Measurements from ENCODE around the gene NMB.
"Not testable (repeated sequence)": the region's sequence is repeated elsewhere in the genome, so short reads cannot be mapped to it uniquely, and the experiment has no call there.

Gene NMB

DNA sequence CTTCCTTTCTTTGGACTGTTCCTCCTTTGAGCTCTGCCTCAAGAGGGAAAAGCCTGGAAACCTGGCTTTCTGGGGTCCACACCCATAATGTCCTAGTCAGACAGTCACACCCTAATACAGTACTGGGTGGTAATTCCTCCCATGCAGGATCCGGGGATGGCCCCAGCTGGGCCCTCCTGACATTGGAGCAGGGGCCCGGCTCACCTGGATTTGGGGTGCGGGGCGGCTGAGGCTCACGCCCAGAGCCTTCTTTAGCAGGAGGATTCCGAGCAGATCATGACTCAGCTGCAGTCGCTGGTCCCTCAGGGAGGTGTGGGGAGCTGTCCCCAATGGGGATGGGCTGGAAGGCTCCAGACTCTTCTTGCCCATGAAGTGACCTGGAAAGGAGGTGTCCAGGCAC lies 1.0 kb downstream of the NMB start:
- DNase-seq (ENCODE audit: low read depth in 2 of 2, low spot score in 1 of 2): no peak

DNA sequence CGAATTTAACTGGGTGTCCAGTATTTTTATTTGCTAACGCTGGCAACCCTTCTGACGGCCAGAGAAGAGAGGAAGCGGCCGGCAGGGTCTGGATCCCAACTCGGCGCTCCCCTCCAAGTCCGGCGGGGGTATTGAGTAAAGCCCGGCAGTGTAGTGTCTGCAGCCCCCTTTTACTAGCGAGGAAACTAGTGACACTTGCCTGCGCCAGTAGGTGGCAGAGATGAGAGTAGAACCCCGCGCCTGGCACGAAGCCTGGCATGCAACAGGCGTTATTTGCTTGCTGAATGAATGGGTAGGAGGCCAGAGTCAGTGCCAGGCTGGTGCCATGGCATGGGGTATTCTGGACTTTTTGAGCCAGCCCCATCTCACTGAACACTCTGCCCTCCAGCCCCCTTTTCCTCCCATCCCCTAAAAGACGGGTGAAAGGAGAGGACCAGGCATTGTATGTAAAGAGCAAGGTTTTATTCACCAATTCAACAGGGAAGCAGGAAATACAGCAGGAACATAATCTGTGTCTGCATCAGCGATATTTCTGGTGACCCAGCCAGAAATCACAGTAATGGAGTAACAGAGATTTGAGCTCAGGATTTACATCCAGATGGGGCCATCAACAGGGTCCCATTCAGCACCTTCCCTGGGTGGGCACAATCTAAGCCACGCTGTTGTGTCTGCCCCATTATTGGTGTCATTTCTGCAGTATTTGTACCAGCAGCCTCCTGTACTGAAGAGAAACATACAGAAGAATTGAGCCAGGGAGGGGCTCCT lies 3.1 kb downstream of the NMB start:
- DNase-seq (ENCODE audit: low read depth in 2 of 2, low spot score in 1 of 2): peak; percentile 49 to 55

DNA sequence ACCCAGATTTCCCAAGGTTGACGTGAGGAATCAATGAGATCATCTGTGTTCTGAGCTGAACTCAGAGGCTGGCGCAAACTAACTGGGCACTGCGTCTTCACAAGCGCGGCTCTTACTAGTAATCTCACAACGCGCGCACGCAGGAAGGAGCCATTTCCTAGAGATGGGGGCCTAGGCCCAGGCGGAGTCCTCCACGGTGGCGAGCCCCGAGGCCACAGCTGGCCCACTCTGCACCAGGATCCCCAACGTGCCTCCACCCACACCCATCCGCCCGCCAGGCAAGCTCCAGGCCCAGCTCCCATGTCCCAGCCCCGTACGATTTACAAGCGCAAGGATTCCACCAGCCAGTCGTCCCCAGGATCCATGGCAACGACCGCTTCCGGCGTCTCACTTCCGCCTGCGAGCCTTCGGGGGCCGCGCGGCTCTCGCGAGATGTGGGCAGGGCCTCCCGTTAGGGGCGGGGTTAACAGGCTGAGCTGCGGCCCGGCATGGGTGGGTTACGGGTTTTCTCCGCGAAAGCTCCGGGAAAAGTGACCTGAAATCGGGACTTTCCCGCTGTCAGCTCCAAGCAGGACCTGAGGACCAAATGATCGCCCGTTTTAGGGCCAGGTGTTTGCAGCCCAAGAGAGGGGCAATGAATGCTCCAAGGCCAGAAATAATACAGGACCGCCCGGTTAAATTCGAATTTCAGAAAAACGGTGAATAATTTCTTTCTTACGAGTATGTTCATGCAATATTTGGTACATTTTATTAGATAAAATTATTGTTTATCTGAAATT lies 3.9 kb downstream of the NMB start, which contains the start of gene WDR73:
TSS of gene WDR73 (minus strand) at position 374 of the 779 bp plus-strand sequence. CDS start at position 365, 9 bp downstream.
- DNase-seq (ENCODE audit: low read depth in 2 of 2, low spot score in 1 of 2): peak; percentile 96 to 97

DNA sequence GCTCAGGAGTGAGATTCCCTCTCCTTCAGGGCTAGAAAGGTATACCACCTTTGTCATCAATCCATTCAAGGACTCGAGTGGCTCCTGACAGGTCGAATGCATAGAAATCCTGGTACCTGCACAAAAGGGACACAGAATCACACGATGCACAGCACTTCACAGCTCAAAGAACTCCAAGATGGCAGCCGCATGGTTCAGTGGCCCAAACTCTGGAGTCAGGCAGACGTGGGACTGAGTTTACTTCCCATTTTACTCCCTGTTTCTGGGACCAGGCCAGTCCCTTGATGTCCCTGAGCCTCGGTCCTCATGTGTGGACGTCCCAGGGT lies 4.5 kb downstream of the NMB start:
- no peak for DNase-seq (ENCODE audit: low read depth in 2 of 2, low spot score in 1 of 2)

DNA sequence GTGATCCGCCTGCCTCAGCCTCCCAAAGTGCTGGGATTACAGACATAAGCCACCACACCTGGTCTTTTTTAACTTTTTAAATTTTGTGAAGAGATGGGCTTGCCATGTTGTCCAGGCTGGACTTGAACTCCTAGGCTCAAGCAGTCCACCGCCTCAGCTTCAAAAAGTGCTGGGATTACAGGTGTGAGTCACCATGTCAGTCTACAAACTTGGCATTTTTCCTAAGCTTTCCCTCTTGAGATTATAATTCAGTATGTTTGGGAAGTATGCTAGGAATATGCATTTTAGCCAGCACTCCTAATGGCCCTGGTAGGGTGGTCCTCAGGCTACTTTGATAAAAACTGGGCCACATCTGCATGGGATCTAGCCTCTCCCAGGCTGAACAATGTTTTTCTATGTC lies 8.3 kb downstream of the NMB start:
- DNase-seq (ENCODE audit: low read depth in 2 of 2, low spot score in 1 of 2): no peak

DNA sequence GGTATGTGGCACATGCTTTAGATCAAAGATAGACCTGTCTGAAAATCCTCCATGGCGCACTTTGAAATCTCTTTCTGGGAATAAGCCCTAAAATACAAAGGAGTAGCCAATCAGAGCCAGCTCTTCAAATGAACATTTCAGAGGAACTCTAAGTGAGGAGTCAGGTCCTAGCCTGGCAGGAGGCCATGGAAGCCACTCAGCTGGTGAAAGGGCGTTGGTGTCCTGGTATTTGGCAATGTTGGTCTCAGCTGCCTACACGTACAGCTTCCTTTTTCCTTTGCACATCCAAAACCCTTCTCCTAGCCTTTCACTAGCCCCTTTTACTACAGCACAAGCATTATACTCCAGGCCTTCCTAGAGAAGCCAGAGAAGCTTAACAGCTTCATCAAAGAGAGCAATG lies 9.5 kb downstream of the NMB start:
- DNase-seq (ENCODE audit: low read depth in 2 of 2, low spot score in 1 of 2): no peak

DNA sequence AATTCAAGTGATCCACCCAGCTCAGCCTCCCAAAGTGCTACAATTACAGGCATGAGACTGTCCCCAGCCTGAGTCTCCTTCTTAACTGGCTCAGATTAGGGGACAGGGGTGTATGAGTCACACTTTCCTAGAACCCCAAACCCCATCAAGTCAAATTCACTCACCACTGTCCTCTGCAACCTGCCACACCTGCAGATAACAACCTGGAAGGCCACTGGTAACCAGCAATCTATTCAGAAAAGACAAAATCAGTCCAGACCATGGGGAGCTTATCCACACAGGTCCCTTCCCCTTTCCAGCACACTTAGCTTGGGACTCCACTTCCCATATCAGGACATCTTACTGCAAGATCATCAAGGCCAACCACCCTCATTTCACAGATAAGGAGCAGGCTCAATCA lies 10.3 kb downstream of the NMB start:
- DNase-seq (ENCODE audit: low read depth in 2 of 2, low spot score in 1 of 2): no peak

DNA sequence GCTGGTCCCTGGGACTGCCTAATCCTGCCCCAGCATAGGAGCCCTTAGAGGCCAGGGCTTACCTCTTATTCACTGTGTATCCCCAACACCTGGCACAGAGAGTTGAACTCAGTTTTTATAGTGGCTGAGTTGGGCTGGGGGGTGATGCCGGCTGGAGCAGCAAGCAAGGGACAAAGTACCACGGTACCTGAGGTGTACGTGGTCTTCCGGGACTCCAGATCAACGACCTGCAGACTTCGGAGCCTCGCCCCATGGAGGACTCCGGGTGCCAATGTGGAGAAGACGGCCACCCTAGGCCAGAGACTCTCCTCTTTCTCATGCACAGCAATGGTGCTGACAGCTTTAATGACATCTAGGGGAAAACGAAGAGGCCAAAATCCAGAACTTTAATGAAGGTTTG lies 12.0 kb downstream of the NMB start:
- no peak for DNase-seq (ENCODE audit: low read depth in 2 of 2, low spot score in 1 of 2)

DNA sequence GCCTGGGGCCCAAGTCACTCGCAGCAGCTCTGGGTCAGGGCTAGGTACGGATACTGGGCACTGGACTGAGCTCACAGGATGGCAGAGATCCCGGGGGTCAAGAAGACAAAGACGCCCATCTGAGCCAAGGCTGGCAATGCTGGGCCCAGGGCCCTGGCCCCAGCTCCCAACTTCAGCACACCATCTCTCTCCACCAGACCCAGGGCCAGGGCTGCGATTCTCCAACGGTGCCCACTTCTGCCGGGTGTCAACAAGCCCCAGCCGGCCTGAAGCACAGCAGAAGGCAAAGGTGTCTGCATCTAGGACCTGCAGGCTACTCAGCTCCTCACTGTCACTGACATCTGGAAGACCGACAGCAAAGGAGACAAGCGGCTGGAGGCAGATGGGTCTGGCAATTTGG lies 12.5 kb downstream of the NMB start:
- no peak for DNase-seq (ENCODE audit: low read depth in 2 of 2, low spot score in 1 of 2)

DNA sequence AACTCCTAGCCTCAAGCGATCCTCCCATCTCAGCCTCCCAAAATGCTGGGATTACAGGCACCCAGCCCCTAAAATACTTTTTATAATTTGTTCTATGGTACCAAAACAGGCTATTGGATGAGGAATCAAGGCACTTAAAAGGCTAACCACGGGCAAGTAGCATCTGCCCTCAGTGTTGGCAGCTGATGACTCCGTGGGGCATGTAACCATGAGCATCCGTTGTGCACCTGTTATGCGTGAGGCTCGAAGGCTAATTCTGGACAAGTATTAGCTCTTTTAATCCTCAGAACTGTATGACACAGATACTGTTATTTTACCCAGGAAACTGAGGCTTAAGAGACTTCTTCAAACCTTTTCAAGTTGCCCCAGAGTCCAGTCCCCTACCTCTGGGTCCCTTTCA lies 14.2 kb downstream of the NMB start:
- DNase-seq (ENCODE audit: low read depth in 2 of 2, low spot score in 1 of 2): no peak

DNA sequence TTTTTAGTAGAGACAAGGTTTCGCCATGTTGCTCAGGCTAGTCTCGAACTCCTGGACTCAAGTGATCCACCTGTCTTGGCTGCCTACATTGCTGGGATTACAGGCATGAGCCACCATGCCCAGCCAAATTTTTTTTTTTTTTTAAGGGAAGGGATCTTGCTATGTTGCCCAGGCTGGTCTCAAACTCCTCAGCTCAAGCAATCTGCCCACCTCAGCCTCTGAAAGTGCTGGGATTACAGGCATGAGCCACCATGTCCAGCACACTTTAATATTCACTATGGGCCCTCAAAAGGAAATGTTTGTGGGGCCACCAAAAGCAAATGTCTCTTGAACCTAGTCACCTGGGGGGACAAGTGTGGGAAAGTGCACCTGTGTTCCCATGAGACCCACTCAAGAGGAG lies 15.4 kb downstream of the NMB start:
- not testable (repeated sequence) for DNase-seq (ENCODE audit: low read depth in 2 of 2, low spot score in 1 of 2)

DNA sequence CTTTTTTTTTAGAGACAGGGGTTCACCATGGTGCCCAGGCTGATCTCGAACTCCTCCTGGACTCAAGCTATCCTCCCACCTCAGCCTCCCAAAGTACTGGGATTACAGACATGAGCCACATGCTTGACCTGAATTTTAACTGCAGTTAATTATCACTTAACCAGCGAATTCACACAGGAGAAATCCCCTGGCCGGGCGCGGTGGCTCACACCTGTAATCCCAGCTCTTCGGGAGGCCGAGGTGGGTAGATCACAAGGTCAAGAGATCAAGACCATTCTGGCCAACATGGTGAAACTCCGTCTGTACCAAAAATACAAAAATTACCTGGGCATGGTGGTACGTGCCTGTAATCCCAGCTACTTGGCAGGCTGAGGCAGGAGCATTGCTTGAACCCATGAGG lies 16.1 kb downstream of the NMB start:
- DNase-seq (ENCODE audit: low read depth in 2 of 2, low spot score in 1 of 2): not testable (repeated sequence)

DNA sequence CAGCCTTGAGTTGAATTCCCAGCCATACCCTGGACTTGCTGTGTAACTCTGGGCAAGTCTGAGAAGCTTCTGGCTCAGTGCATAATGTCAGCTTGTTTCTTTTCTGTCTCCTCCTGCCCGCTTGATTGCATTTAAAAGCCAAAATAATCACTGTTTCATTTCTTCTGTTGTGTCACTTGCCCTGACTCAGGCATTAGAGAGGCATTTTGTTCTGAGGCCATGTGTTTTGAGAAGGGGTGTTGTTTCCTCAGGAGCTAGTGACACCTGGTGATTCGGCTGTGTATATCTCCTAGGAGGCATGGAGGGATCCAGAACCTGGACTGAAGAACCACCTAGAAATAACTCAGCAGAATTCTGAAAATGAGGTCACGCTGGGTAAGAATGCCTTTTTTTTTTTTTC lies 19.9 kb downstream of the NMB start:
- DNase-seq (ENCODE audit: low read depth in 2 of 2, low spot score in 1 of 2): no peak

DNA sequence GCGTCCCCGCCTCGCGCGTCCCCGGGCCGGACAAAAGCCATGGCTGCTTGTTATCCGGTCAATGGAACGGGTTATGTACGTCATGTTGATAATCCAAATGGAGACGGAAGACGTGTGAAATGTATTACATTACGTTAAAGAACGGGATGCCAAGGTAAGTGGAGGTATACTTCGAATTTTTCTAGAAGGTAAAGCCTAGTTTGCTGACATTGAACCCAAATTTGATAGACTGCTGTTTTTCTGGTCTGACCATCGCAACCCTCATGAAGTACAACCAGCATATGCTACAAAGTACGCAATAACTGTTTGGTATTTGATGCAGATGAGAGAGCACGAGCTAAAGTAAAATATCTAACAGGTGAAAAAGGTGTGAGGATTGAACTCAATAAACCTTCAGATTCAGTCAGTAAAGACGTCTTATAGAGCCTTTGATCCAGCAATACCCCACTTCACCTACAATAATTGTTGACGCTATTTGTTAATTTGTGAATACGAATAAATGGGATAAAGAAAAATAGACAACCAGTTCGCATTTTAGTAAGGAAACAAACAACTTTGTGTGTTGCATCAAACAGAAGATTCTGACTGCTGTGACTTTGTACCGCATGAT lies 23.7 kb downstream of the NMB start:
- no peak for DNase-seq (ENCODE audit: low read depth in 2 of 2, low spot score in 1 of 2)

DNA sequence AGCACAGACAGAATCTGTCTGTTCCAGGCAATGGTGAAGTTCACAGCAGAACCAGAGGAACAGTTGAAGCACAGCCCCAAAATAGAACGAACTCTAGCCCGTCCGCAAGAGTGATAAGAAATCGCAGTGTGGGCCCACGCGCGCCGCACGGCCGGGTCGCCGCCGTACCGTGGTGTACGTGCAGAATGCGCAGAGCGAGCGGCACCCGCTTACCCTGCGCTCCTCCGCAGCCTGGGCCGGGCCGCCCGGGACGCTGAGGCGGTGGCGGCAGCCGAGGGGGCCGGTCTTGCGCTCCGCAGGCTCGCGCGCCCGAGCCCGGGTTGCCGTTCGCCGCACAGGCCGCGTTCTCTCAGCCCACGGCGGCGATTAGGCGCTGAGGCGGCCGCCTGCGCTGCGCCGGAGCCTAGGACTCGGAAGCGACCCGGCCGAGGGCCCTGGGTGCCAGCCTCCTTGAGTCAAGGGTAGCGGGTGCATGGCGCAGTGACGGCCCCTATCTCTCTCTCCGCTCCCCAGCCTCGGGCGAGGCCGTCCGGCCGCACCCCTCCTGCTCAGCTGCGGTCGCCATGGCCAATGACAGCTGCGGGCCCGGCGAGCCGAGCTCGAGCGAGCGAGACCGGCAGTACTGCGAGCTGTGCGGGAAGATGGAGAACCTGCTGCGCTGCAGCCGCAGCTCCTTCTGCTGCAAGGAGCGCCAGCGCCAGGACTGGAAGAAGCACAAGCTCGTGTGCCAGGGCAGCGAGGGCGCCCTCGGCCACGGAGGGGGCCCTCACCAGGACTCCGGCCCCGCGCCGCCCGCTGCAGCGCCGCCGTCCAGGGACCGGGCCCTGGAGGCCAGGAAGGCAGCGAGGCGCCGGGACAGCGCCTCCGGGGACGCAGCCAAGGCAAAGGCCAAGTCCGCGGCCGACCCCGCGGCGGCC lies 24.4 kb downstream of the NMB start:
- peak; percentile 18 to 38 for DNase-seq (ENCODE audit: low read depth in 2 of 2, low spot score in 1 of 2)

DNA sequence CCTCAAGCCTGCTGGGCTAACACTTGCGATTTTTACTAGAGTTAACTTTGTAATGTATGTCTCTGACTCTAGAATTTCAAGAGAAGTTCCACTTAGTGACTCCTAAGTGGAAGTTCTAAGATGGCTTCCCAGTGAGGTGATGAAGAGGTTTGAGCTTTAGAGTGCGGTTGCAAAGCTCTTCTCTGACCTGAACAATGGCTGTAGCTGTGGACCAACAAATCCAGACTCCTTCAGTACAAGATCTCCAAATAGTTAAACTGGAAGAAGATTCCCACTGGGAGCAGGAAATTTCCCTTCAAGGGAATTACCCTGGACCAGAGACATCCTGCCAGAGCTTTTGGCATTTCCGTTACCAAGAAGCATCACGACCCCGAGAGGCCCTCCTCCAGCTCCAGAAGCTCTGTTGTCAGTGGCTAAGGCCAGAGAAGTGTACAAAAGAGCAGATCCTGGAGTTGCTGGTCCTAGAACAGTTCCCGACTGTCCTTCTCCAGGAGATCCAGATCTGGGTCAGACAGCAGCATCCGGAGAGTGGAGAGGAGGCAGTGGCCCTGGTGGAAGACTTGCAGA lies 26.2 kb downstream of the NMB start:
- no peak for DNase-seq (ENCODE audit: low read depth in 2 of 2, low spot score in 1 of 2)

DNA sequence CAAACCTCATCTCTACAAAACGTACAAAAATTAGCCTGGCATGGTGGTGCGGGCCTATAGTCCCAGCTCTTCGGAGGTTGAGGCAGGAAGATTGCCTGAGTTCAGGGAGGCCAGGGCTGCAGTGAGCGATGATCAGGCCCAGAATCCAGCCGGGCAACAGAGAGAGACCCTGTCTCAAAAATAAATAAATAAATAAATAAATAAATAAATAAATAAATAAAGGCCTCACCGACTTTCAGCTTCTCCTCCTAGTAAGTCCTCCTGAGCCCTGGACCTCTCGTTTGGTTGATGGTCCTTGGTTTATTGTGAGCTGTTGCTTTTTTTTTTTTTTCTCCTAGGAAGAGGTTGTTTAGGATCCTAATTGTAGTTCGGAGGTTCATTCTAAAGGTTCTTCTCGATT lies 29.0 kb downstream of the NMB start:
- no peak for DNase-seq (ENCODE audit: low read depth in 2 of 2, low spot score in 1 of 2)

DNA sequence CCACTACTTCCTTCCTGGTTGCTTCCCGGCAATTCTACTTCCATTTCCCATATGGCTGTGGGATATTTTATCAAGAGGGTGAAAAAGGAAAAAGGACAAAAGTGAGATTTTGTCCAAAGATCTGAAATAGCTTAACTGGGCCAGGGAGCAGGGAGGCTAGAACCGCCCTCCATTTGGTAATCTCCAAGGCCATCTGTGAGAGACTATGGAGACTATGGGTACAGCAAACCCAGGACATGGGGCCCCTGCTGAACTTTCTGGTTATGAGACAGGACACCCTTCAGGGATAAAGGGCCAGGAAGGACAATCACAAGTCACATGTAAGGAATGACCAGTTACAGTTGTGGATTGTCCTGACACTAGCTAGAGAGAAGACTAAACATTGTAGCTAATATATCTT lies 32.9 kb downstream of the NMB start:
- no peak for DNase-seq (ENCODE audit: low read depth in 2 of 2, low spot score in 1 of 2)

DNA sequence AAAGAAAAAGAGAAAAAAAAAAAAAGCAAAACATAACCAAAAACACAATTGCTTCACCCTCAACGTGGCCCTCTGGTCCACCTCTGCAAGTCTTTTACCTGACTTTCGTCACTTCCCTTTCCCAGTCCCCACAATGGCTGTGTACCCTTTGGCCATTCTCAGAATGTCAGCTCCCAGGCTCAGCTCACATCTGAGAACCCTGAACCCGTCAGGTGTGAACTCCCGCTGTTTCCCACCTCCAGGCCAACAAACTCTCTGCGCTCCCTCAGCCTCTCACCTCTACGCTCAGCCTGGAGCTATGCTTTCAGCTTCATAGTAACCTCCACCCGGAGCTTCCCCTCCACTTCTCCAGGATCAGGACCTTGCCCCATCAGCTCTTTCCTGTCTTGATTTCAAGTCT lies 33.6 kb downstream of the NMB start:
- DNase-seq (ENCODE audit: low read depth in 2 of 2, low spot score in 1 of 2): no peak

DNA sequence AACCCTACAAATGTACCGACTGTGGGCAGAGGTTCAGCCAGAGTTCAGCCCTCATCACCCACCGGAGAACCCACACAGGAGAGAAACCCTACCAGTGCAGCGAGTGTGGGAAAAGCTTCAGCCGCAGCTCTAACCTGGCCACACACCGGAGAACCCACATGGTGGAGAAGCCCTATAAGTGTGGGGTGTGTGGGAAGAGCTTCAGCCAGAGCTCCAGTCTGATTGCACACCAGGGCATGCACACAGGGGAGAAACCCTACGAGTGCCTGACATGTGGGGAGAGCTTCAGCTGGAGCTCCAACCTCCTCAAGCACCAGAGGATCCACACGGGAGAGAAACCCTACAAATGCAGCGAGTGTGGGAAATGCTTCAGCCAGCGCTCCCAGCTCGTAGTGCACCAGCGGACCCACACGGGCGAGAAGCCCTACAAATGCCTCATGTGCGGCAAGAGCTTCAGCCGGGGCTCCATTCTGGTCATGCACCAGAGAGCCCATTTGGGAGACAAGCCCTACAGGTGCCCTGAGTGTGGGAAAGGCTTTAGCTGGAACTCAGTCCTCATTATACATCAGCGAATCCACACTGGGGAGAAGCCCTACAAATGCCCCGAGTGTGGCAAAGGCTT lies 36.5 kb downstream of the NMB start:
- no peak for DNase-seq (ENCODE audit: low read depth in 2 of 2, low spot score in 1 of 2)

DNA sequence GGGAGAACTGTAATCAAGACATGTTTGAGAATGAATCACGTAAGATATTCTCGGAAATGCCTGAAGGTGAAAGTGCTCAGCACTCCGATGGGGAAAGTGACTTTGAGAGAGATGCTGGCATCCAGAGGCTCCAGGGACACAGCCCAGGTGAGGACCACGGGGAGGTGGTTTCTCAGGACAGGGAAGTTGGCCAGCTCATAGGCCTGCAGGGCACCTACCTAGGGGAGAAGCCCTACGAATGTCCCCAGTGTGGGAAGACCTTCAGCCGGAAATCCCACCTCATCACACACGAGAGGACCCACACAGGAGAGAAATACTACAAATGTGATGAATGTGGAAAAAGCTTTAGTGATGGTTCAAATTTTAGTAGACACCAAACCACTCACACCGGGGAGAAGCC lies 37.4 kb downstream of the NMB start:
- no peak for DNase-seq (ENCODE audit: low read depth in 2 of 2, low spot score in 1 of 2)
